ENCODE measurements around the gene FIG4.
"Not testable (repeated sequence)": the region's sequence is repeated elsewhere in the genome, so short reads cannot be mapped to it uniquely, and the experiment has no call there.

Gene FIG4

DNA sequence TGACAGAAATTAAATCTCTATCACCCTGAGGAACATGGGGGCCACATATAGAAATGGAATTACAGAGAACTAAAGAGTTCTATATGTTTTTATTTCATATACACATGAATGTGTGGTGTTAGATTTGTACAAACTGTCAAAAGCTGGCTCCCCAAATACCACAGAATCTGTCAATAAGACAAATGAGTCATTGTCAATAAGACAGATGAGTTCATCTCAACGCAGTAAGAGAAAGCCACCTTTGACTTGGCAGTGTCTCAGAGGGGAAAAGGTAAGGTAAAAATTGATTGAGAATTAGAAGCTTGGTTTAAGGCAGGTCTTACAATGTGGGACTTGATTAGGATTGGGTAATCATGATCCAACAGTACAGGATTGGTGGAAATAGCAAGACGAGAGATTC lies 162.9 kb downstream of the FIG4 start:
- no peak for DNase-seq (ENCODE audit: low read depth)

DNA sequence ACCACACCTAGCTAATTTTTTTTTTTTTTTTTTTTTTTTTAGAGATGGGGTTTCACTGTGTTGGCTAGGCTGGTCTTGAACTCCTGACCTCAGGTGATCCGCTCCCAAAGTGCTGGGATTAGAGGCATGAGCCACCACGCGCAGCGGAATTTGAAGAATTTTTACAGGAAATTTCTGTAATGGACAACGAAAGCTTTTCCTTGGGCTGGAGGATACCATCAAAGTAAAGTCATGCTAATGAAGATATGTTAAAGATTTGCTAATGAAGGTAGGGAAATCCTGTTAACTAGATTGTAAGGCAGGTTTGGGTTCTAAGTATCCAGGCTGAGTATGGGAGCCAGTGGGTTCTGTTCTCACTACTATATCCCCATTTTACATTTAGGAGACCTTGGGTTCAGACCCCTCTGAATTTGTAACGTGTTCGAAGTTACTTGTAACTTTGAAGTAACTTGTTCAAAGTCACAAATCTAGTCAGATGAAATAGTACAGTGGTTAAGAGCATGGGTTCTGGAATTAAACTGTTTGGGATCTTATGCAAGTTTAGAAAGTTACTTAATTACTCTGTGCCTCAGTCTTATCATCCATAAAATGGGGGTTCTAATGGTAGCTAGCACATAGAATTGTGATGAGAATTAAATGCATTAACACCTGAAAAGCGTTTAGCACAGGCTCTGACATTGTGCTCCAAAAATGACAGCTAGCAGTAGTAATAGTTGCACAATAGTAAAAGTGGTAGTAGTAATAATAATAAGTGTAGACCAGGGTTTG lies 163.6 kb downstream of the FIG4 start:
- no peak for DNase-seq (ENCODE audit: low read depth)

DNA sequence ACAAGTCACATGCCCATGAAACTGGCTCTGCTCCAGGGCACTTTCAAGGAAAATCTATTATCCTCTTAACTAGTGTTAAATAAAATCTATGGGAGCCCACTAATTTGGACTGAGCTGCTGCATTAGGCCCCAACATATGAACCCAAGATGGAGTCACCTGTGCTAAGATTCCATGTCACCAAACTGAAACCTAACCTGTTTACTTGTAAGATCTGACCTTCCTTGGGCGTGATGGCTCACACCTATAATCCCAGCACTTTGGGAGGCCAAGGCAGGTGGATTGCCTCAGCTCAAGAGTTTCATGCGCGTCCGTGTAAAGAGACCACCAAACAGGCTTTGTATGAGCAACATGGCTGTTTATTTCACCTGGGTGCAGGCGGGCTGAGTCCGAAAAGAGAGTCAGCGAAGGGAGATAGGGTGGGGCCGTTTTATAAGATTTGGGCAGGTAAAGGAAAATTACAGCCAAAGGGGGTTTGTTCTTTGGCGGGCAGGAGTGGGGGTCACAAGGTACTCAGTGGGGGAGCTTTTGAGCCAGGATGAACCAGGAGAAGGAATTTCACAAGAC lies 164.5 kb downstream of the FIG4 start:
- not testable (repeated sequence) for DNase-seq (ENCODE audit: low read depth)

DNA sequence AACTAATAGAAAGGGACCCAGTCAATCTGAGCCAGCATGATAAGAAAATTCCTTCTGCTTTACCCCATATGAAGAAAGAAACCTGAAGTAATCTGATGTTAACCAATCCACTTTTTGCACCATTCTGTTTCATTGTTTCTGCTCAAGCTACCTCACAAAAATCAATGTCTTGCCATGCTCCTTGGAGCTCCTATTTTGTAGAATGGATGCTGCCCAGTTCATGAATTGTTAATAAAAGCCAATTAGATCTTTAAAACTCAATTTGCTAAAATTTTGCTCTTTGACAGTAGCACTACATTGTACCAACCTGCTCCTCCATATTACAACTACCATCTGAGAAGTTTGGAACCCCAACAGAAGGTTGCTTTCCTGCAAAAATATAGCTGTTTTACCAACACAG lies 170.8 kb downstream of the FIG4 start:
- no peak for DNase-seq (ENCODE audit: low read depth)

DNA sequence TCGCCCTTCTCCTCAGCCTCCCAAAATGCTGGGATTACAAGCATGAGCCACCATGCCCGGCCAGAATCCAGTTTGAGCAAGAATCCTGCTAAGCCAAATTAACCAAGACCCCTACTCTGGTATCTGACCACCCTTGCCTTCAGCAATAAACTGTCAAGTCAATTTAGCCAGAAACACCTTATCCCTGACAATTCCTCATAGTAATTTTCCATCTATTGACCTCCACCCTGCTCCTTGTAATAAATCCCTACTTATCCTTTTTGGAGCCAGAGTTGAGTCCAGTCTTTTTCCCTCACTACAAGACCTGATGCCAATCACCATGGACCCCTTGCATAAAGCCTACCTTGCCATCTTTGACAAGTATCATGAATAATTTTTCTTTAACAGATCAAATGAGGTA lies 173.0 kb downstream of the FIG4 start:
- no peak for DNase-seq (ENCODE audit: low read depth)

DNA sequence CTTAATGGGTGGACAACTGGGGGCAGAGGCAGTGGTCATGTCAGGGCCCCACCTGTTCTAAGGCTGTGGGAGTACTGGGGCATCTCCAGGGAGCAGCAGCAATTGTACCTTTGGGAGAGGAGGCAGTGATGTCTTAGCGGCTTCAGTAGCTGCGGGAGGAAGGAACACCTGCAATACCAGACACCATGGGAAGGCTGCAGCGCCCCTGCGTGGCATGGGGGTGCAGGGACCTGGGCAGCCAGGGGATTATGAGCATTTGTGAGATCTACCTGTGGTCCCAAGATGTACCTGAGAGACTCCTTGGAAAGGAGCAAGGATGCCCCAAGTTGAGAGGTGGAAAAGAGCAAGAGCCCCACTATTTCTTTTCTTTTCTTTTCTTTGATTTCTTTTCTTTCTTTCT lies 174.9 kb downstream of the FIG4 start:
- no peak for DNase-seq (ENCODE audit: low read depth)

DNA sequence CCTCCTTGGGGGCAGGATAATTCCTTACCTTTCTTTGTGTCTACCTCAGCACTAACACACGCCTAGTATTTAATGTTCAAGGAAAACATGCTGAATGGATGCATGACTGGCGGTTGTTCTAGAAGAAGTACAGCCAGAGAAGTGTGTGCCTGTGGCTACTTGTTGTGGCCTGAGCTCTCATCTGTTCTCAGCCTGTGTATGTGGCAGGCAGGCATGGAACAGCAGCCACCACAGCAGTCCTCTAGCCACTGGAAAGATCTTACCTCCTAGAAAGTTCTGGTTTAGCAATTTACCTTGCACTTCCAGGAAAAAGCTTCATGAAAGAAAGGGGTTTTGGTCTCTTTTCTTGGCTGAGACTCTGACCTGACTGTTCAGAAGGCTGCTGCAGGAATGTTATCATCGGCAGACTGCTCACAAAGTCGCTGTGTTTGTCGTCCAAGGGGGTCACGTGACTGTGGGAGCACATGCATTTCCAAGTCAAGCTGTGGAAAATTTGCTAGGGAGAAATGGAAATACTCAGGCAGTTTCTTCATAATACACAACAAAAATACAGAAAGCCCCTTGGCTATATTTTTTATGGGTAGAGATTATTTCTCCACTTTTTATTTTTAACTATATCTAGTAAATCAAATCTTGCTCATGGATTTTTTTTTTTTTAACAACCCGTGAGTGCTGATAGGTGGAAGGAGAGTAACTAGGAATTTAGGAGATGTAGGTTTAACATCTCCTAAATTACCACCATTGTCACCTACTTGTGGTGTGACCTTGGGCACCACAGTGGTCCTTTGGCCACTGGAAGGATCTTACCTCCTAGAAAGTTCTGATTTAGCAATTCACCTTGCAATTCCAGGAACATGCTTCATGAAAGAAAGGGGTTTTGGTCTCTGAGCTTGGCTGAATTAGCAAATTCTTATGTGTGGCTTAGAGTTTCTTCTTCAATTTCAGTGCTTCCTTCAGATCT lies 176.2 kb downstream of the FIG4 start:
- no peak for DNase-seq (ENCODE audit: low read depth)

DNA sequence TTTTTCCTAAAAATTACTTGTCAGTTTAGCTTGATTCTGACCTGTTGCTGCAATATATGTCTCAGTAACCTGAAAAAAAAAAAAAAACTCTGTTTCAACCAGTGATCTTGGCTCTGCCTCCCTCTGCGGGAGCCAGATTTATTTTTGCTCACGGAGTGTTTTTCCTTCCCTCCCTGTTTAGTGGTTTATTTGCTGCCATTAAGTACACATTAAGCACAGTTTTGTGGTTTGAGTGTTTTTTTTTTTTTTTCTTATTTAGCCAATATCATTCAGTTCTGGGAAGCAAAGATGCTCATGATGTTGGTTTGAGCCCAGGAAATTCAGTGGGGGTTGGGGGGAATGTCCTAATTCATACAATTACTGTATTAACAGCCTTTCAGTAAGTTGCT lies 176.9 kb downstream of the FIG4 start:
- no peak for DNase-seq (ENCODE audit: low read depth)

DNA sequence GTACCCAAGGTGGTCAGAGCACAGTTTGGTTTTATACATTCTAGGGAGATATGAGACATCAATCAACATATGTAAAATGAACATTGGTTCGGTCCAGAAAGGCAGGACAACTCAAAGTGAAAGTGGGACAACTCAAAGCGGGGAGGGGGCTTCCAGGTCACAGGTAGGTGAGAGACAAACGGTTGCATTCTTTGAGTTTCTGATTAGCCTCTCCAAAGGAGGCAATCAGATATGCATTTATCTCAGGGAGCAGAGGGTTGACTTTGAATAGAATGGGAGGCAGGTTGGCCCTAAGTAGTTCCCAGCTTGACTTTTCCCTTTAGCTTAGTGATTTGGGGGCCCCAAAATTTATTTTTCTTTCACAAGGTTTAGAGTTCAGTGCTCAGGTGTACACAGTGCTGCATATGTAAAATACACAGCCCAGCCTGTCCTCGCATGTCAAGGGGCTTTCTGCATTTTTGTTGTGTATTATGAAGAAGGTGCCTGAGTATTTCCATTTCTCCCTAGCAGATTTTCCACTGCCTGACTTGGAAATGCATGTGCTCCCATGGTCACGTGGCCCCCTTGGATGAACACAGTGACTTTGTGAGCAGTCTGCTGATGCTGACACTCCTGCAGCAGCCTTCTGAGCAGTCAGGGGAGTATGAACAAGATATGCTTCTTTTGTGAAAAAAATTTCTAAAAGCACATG lies 178.4 kb downstream of the FIG4 start:
- not testable (repeated sequence) for DNase-seq (ENCODE audit: low read depth)

DNA sequence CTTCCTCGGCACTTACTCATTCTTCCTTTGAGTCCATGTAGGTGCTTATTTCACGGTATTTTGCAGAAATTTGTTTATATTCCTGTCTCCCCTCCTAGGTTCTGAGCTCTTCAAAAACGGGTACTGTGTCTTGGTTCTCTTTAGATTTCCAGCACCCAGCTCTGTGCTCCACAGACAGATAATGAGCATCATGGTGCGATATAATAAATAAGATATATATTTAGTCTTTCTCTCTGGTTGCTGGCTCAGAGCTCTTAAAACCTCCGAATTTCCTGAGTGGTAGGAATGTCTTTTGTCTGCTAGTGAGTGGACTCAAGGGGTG lies 179.0 kb downstream of the FIG4 start:
- no peak for DNase-seq (ENCODE audit: low read depth)

GRCh38 chr6:109872549-109872948 lies 181.5 kb downstream of the FIG4 start:
- DNase-seq (ENCODE audit: low read depth) = no peak

GRCh38 chr6:109872968-109873545 lies 182.0 kb downstream of the FIG4 start:
- DNase-seq (ENCODE audit: low read depth) = no peak

GRCh38 chr6:109874086-109874485 lies 183.0 kb downstream of the FIG4 start:
- no peak for DNase-seq (ENCODE audit: low read depth)

DNA sequence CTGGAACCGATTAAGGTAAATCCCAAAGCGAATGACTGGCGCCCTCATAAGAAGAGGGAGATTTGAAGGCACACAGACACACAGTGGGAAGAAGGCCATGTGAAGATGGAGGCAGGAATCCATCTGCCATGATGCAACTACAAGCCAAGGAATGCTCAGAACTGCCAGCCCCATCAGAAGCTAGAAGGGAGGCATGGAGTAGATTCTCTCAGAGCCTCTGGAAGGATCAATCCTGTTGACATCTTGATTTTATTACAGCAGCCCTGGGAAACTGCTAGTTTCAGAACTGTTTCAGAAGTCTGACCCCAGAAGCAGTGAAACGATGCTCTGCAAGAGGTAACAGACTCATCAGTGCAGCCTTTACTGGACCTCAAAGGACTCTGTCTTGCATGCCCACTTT lies 183.5 kb downstream of the FIG4 start:
- DNase-seq (ENCODE audit: low read depth) = no peak
